GM06990 (cell line): Measurements from ENCODE around the gene ENAH.

ENCODE experiments used
- DNase-seq: peaks from one replicate; pipeline ENCODE4 v3.0.0-alpha.2; 2011; ENCODE audit not compliant: insufficient read length; ENCODE audit errors: extremely low read depth
- H3K27me3 ChIP-seq: replicated peaks from 2 replicates; pipeline ENCODE4 v1.6.0; 2011; ENCODE audit warnings: low read length; ENCODE audit not compliant: control insufficient read depth, insufficient read depth
- H3K36me3 ChIP-seq: 2 replicates; pipeline ENCODE4 v1.5.1; 2011; ENCODE audit warnings: low read length; ENCODE audit not compliant: control insufficient read depth, insufficient read depth
- H3K4me3 ChIP-seq: replicated peaks from 2 replicates; pipeline ENCODE4 v1.5.1; 2011; ENCODE audit warnings: low read depth, mild to moderate bottlenecking, control low read depth, low read length
- CTCF ChIP-seq: IDR thresholded peaks from 2 replicates; pipeline ENCODE4 v1.5.1; 2011; ENCODE audit warnings: low read length, control low read depth, mild to moderate bottlenecking, inconsistent platforms; ENCODE audit not compliant: insufficient read depth, poor library complexity, severe bottlenecking

ENAH gene

GRCh38 chr1:225602590-225603206, 50.2 kb downstream of the ENAH start:
- Histone ChIP-seq H3K27me3 (no peaks in the 10 kb centered on the region), H3K4me3 (no peak overlapping the region), H3K36me3 (no peaks in the 10 kb centered on the region)
- no peak for TF ChIP-seq CTCF
- DNase-seq, result no peak

GRCh38 chr1:225601902-225602589, 50.9 kb downstream of the ENAH start:
- no peak for TF ChIP-seq CTCF
- DNase-seq, result no peak
- Histone ChIP-seq H3K27me3 (no peaks in the 10 kb centered on the region), H3K36me3 (no peaks in the 10 kb centered on the region), H3K4me3 (no peak overlapping the region)

DNA sequence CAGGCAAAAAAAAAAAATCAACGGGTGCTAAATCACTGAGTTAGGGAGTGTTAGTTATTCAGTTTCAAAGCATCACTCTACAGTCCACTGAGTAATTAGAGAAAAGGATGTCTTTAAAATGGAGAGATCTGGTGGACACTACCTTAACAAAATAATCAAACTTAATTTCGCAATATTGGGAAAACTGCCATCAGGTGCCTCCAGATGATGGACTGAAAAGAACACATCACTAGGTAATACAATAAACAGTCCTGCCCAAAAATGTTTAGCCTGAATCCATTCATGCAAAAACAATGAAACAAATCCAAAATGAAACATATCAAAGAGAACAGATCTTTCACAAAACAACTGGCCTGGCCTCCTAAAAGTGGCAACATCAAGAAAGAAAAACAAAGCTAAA, 54.1 kb downstream of the ENAH start:
- DNase-seq, result no peak
- TF ChIP-seq CTCF, result no peak
- H3K27me3 ChIP-seq, result no peaks in the 10 kb centered on the region
- H3K4me3 ChIP-seq, result no peak overlapping the region
- no peaks in the 10 kb centered on the region for H3K36me3 ChIP-seq

- H3K27me3 ChIP-seq, result no peaks in the 10 kb centered on the region
- no peak for DNase-seq
These were observed 54.9 kb downstream of the ENAH start for GRCh38 chr1:225597926-225598575.

DNA sequence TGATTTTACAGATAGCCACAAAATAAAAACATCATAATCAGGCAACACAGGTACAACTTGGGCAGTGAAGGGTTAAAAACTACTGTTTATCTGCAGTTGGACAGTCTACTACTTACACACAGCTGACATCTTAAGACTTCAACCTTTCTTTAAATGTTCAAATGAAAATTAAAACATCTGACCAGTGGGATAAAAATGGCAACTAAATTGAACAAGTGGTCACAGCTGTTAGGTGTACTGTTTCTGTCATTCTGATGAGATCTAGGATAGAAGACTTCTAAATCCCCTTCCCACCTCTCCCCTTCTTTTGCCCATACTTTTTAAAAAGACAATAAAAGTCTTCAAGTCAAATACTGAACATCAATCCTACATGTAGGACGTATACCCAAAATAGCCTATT, 56.2 kb downstream of the ENAH start:
- H3K27me3 ChIP-seq, result no peaks in the 10 kb centered on the region
- DNase-seq, result no peak
- H3K4me3 ChIP-seq, result no peak overlapping the region
- no peaks in the 10 kb centered on the region for H3K36me3 ChIP-seq
- no peak for TF ChIP-seq CTCF

More at GRCh38 chr1:225597926-225598575, 54.9 kb downstream of the ENAH start:
- Histone ChIP-seq H3K36me3 (no peaks in the 10 kb centered on the region), H3K4me3 (no peak overlapping the region)
- no peak for TF ChIP-seq CTCF
